Measurements from ENCODE around the gene KIRREL3.
"Not testable (repeated sequence)": the region's sequence is repeated elsewhere in the genome, so short reads cannot be mapped to it uniquely, and the experiment has no call there.

The KIRREL3 gene

DNA sequence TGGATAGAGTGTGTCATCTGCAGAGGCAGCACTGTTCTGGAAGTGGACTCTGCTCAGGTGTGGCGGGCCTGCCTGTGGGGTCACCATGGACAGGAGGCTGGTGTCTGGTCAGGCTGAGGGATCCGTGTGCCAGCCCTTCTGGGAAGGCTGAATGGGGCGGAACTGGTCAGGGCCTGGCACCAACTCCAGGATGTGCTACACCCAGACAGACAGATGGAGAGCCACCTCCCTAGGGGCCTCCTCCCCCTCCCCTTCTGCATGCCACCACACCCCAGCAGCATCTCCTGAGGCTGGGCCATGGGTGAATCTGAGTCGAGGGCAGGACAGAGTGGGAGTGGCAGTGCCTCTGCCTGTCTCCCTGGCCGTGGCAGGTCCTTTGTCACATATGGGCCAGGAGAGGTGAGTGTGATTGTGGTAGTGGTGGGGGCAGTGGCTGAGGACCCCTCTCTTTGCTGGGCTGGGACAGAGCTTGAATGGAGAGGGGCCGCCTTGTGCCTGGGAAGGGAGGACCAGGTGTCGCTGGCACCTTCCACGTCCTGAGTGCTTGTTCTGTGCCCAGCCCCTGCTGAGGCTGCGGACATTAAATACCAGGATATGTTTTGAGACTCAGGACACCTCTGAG, 616.0 kb downstream of the KIRREL3 start:
- H3K4me3 ChIP-seq (ENCODE audit: low read depth, low read length): no peak overlapping the region
- H3K4me1 ChIP-seq (ENCODE audit: control insufficient read depth, insufficient read depth, low read length): 0 out of 2 replicates have a peak, but pooled peaks cover 7% of the 10 kb centered on the region
- no peak overlapping the region for H3K27ac ChIP-seq (ENCODE audit: low read depth, low read length)
- no peaks in the 10 kb centered on the region for H3K27me3 ChIP-seq (ENCODE audit: control insufficient read depth, insufficient read depth, low read length)
- no peaks in the 10 kb centered on the region for H3K36me3 ChIP-seq (ENCODE audit: control insufficient read depth, insufficient read depth, low read length)
- H3K9me3 ChIP-seq (ENCODE audit: control insufficient read depth, insufficient read depth, low read length): no peaks in the 10 kb centered on the region
- no peak overlapping the region for H3K9ac ChIP-seq (ENCODE audit: low read depth, low read length)

DNA sequence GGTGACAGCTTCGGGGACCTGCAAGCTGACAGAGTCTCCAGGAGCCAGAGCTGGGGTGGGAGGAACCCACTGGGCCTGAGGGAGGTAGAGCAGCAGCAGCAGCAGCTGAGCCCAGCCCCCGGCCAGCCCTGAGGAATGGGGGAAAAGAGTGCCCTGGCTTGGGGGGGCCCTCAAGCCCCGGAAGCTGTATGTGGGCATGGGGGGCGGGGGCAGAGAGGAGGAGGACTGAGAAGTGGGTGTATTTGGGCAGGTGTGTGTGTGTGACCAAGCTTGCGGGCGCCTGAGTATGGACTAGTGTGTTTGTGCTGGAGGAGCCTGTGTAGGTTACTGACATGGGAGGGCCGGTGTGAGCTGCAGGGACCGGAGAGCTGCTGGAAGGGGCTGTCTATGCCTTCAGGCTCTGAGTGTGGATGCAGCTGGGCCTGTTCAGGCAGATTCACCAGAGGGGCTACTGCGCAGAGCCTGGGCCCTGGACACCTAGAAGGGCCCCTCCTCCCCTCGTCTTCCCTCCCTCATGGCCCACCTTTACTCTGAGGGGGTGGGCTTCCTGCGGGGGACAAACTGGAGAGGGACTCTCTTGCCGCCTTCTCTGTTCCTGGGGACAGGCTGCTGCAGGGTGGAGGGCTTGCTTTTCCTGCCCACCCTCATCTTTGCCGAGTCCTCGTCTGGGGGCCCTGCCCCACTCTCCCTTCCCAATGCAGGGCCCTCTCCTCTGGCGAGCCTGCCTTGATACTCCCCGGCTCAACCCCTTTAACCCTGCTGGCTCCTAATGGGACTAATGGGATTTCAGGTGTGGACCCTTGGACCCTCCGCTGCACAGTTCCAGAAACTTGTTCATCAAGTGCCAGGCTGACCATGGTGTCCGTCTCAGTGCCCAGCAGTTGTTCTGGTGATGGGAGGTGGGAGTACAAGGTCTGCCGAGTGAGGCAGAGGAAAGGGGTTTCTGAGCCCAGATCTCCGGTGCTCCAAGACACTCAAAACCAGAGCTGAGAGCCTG, 616.9 kb downstream of the KIRREL3 start:
- Histone ChIP-seq H3K27ac (ENCODE audit: low read depth, low read length) (no peak overlapping the region), H3K36me3 (ENCODE audit: control insufficient read depth, insufficient read depth, low read length) (no peaks in the 10 kb centered on the region), H3K4me1 (ENCODE audit: control insufficient read depth, insufficient read depth, low read length) (0 out of 2 replicates have a peak, but pooled peaks cover 7% of the 10 kb centered on the region), H3K27me3 (ENCODE audit: control insufficient read depth, insufficient read depth, low read length) (no peaks in the 10 kb centered on the region), H3K9ac (ENCODE audit: low read depth, low read length) (no peak overlapping the region), H3K4me3 (ENCODE audit: low read depth, low read length) (no peak overlapping the region), H3K9me3 (ENCODE audit: control insufficient read depth, insufficient read depth, low read length) (no peaks in the 10 kb centered on the region)

DNA sequence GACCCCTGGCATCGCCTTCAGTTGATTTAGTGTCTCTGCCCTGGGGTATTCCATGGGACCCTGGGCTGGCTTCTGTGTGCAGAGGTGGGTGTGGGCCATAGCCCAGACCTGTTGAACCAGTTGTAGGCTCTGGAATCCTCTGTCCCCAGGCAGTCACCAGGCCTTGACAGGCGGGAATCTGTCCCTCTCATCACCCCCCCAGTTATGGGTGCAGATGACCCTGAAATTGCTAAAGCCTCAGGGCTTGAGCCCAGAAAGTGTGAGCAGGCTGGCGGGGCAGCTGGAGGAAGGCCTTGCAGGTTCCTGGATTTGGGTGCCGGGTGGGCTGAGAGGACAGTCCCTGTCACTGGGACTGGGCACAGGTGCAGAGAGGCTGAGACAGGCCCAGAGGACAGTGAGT, 617.9 kb downstream of the KIRREL3 start:
- not testable (repeated sequence) for H3K4me1 ChIP-seq (ENCODE audit: control insufficient read depth, insufficient read depth, low read length); H3K9me3 ChIP-seq (ENCODE audit: control insufficient read depth, insufficient read depth, low read length); H3K9ac ChIP-seq (ENCODE audit: low read depth, low read length); H3K4me3 ChIP-seq (ENCODE audit: low read depth, low read length); H3K27me3 ChIP-seq (ENCODE audit: control insufficient read depth, insufficient read depth, low read length); H3K36me3 ChIP-seq (ENCODE audit: control insufficient read depth, insufficient read depth, low read length); H3K27ac ChIP-seq (ENCODE audit: low read depth, low read length)

DNA sequence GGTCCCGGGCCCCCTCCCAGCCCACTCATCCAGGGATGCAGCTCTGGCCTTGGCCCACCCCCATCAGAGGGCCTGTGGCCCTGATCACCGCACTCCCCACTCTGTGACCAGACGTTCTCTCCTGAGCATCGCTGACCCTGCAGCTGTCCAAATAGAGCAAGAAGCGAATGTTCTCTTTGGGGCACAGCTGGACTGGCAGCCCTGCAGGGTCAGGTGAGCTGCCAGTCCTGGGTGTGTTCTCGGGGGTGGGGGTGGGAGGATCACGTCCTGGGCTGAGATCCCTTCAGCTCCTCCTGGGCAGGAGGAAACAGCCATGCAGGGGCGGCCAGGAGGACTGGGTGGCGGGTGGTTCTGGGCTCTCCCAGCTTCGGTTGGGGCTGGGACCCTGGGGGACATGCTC, 618.6 kb downstream of the KIRREL3 start:
- H3K27me3 ChIP-seq (ENCODE audit: control insufficient read depth, insufficient read depth, low read length); H3K4me3 ChIP-seq (ENCODE audit: low read depth, low read length); H3K36me3 ChIP-seq (ENCODE audit: control insufficient read depth, insufficient read depth, low read length); H3K27ac ChIP-seq (ENCODE audit: low read depth, low read length); H3K9ac ChIP-seq (ENCODE audit: low read depth, low read length); H3K4me1 ChIP-seq (ENCODE audit: control insufficient read depth, insufficient read depth, low read length); H3K9me3 ChIP-seq (ENCODE audit: control insufficient read depth, insufficient read depth, low read length): not testable (repeated sequence)

DNA sequence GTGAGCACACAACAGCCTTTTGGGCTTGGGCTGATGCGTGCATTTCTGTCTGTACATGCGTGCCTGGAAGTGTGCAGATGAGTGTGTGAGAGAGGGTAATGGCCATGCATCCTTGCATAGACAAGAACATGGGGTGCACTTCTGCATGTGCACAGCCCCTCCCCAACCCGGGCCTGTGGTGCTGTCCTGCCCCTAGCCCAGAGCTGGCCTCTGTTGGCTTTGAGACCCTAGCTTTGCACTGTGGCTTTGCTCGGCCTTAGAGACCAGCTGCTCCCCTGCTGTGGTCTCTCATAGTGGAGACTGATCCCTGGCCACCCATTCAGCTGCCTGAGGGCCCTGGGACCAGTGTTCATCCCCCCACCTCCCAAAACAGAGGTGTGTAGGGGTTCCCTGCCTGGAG, 619.7 kb downstream of the KIRREL3 start:
- H3K36me3 ChIP-seq (ENCODE audit: control insufficient read depth, insufficient read depth, low read length): no peaks in the 10 kb centered on the region
- no peak overlapping the region for H3K9ac ChIP-seq (ENCODE audit: low read depth, low read length)
- H3K4me1 ChIP-seq (ENCODE audit: control insufficient read depth, insufficient read depth, low read length): no peaks in the 10 kb centered on the region
- H3K27ac ChIP-seq (ENCODE audit: low read depth, low read length): no peak overlapping the region
- no peaks in the 10 kb centered on the region for H3K27me3 ChIP-seq (ENCODE audit: control insufficient read depth, insufficient read depth, low read length)
- H3K4me3 ChIP-seq (ENCODE audit: low read depth, low read length): no peak overlapping the region
- H3K9me3 ChIP-seq (ENCODE audit: control insufficient read depth, insufficient read depth, low read length): no peaks in the 10 kb centered on the region

DNA sequence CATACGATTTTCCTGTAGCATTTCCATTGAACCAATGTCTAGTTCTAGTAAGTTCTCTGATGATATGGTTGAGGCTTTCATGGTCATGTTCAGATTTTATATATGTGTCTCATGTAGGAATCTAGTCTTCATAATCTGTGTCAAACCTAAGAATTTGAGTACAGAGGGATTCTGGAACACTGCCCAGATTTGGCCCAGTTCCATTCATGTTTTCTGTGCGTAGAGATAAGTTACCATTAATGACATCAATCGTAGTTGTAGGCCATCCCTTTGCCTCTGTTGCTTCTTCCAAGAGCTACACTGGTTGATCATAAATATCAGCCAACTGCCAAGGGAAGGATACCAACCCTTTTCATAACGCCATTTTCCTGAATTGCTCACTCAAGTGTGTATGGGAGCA, 621.8 kb downstream of the KIRREL3 start:
- Histone ChIP-seq H3K4me1 (ENCODE audit: control insufficient read depth, insufficient read depth, low read length) (no peaks in the 10 kb centered on the region), H3K36me3 (ENCODE audit: control insufficient read depth, insufficient read depth, low read length) (no peaks in the 10 kb centered on the region), H3K4me3 (ENCODE audit: low read depth, low read length) (no peak overlapping the region), H3K27me3 (ENCODE audit: control insufficient read depth, insufficient read depth, low read length) (no peaks in the 10 kb centered on the region), H3K9me3 (ENCODE audit: control insufficient read depth, insufficient read depth, low read length) (no peaks in the 10 kb centered on the region), H3K9ac (ENCODE audit: low read depth, low read length) (no peak overlapping the region), H3K27ac (ENCODE audit: low read depth, low read length) (no peak overlapping the region)

DNA sequence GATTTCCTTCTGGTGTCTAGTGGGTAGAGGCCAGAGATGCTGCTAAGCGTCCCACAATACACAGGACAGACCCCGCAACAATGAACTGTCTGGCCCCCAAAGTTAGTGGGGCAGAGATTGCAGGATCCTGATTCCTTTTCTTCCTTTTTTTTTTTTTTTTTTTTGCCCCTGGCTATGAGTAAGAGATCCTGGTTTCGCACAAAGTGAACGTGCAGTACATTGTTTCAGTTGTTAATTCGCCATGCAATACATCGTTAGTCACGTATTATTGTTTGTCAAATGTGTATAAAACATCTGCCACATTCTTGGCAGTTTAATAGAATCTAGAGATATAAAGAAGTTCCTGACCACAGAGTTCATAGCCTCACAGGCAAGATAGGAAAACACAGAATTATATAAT, 624.8 kb downstream of the KIRREL3 start:
- H3K4me3 ChIP-seq (ENCODE audit: low read depth, low read length): no peak overlapping the region
- no peaks in the 10 kb centered on the region for H3K9me3 ChIP-seq (ENCODE audit: control insufficient read depth, insufficient read depth, low read length)
- no peak overlapping the region for H3K9ac ChIP-seq (ENCODE audit: low read depth, low read length)
- H3K36me3 ChIP-seq (ENCODE audit: control insufficient read depth, insufficient read depth, low read length): no peaks in the 10 kb centered on the region
- H3K4me1 ChIP-seq (ENCODE audit: control insufficient read depth, insufficient read depth, low read length): no peaks in the 10 kb centered on the region
- no peak overlapping the region for H3K27ac ChIP-seq (ENCODE audit: low read depth, low read length)
- no peaks in the 10 kb centered on the region for H3K27me3 ChIP-seq (ENCODE audit: control insufficient read depth, insufficient read depth, low read length)

DNA sequence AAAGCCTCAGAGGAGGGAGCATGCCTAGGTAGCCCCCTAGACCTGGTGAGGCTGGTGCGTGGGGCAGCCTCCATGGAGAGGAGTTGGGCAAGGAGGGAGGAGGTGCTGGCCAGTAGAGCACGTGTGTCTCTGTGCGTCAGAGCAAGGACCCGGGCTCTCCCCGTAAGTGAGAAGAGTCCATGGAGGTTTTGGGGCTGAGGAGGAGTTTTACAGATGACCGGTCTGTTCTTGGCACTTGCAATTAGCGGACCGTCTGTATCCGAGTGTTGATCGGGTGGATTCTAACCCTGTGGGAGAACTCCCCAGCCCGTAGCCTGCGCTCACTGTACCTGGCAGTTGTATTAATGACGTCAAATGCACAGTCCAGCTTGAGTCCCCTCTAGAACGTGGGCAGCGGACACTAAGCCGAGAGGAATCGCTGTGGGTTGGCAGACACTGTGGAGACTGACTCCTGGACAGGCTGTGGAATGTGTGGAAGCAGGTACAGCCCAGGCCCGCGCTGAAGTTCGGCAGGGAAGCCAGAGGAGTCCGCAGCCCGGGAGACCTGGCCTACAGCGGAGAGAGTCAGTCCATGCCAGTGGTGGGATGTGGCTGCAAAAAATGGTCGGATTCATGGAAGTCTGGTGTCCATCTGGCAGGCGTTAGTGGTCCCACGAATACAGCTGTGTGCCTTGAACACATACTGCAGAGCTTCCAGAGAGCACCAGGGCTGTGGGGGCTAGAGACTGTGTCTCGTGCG, 625.8 kb downstream of the KIRREL3 start:
- not testable (repeated sequence) for H3K27ac ChIP-seq (ENCODE audit: low read depth, low read length)

DNA sequence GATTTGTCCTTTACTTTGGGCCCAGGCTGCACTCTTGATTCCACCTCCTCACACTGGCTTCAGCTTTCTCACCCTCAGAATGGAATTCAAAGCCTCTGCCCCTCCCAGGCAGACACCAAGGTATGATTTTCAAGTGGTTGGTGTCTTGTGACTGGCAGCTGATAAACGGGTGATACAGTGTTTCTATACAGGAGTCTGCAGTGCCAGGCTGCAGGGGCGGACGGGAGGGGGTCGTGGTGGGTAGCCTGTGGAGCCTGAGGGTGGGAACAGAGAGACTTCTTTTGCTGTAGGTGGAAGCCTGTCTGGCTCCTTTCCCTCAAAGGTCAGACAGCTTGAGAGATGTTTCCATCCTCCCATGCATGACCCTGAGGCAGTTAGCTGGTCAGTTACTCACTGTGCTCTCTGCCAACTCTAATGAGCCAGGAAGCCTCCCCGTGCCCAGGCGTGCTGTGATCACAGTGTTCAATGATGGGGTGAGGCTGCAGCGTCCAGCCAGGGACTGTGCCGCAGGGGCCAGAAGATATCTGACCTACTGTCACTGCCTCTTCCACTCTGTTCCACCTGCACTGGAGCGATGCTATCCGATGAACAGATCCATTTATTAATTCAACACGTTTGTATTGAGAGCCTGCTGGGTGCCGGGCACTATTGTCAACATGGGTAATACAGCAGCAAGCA, 627.0 kb downstream of the KIRREL3 start:
- not testable (repeated sequence) for H3K9ac ChIP-seq (ENCODE audit: low read depth, low read length); H3K4me1 ChIP-seq (ENCODE audit: control insufficient read depth, insufficient read depth, low read length); H3K27me3 ChIP-seq (ENCODE audit: control insufficient read depth, insufficient read depth, low read length); H3K36me3 ChIP-seq (ENCODE audit: control insufficient read depth, insufficient read depth, low read length); H3K27ac ChIP-seq (ENCODE audit: low read depth, low read length); H3K4me3 ChIP-seq (ENCODE audit: low read depth, low read length); H3K9me3 ChIP-seq (ENCODE audit: control insufficient read depth, insufficient read depth, low read length)

More for the DNA sequence above, 625.8 kb downstream of the KIRREL3 start:
- not testable (repeated sequence) for H3K9ac ChIP-seq (ENCODE audit: low read depth, low read length); H3K27me3 ChIP-seq (ENCODE audit: control insufficient read depth, insufficient read depth, low read length); H3K9me3 ChIP-seq (ENCODE audit: control insufficient read depth, insufficient read depth, low read length); H3K36me3 ChIP-seq (ENCODE audit: control insufficient read depth, insufficient read depth, low read length); H3K4me3 ChIP-seq (ENCODE audit: low read depth, low read length); H3K4me1 ChIP-seq (ENCODE audit: control insufficient read depth, insufficient read depth, low read length)

Data from HUES48 (cell line).